PFSK-1 (cell line): ENCODE measurements around the gene YIPF1.

Experiments
- FOXP2 ChIP-seq: optimal IDR thresholded peaks from 2 replicates; pipeline ENCODE3; 2011; ENCODE audit warnings: borderline replicate concordance, control low read depth, inconsistent platforms; ENCODE audit not compliant: insufficient read depth; ENCODE audit errors: extremely low read length, extremely low read depth
- POLR2AphosphoS5 ChIP-seq: IDR thresholded peaks from 2 replicates; pipeline ENCODE4 v1.6.1; 2012; ENCODE audit warnings: low read depth, mild to moderate bottlenecking, control low read depth, low read length, moderate library complexity
- SIN3A ChIP-seq: IDR thresholded peaks from 2 replicates; pipeline ENCODE4 v1.6.1; 2012; ENCODE audit warnings: mild to moderate bottlenecking, low read length, moderate library complexity, borderline replicate concordance; ENCODE audit not compliant: insufficient read depth
- TAF1 ChIP-seq: IDR thresholded peaks from 2 replicates; pipeline ENCODE4 v1.6.1; 2012; ENCODE audit warnings: low read length, control low read depth, borderline replicate concordance; ENCODE audit not compliant: insufficient read depth
- TF ChIP-seq, protein P1 (sequence below), 2 experiments: IDR thresholded peaks; 2 replicates each; pipeline versions ENCODE4 v1.6.1 to v1.8.0; 2011 to 2012; ENCODE audit warnings: low read depth in 2 of 2, low read length in 2 of 2, control low read depth in 1 of 2, inconsistent platforms in 1 of 2, mild to moderate bottlenecking in 1 of 2, moderate library complexity in 1 of 2; ENCODE audit not compliant: insufficient read depth in 1 of 2

Gene YIPF1

DNA sequence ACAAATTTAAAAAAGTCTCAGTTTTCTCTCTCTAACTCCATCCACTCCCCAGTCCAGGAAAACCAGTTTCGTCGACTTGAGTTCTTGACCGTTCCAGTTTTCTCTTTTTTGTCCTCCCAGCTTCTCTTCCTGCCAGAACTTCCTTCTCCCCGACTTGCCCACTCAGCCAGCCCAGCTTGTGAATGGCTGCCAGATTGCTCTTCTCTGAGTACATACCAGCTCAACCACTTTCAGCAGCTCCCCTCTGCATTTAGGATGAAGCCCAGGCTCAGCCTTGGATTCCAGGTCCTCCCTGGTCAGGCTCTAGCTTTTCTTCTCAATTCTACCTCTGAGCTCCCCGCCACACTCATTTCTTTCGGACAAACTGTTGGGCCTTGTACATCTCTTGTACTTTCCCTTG is 5.8 kb upstream of the YIPF1 start:
- TF ChIP-seq TAF1 (no peak), POLR2AphosphoS5 (no peak), FOXP2 (no peak), SIN3A (no peak)
- TF ChIP-seq, protein P1, sequence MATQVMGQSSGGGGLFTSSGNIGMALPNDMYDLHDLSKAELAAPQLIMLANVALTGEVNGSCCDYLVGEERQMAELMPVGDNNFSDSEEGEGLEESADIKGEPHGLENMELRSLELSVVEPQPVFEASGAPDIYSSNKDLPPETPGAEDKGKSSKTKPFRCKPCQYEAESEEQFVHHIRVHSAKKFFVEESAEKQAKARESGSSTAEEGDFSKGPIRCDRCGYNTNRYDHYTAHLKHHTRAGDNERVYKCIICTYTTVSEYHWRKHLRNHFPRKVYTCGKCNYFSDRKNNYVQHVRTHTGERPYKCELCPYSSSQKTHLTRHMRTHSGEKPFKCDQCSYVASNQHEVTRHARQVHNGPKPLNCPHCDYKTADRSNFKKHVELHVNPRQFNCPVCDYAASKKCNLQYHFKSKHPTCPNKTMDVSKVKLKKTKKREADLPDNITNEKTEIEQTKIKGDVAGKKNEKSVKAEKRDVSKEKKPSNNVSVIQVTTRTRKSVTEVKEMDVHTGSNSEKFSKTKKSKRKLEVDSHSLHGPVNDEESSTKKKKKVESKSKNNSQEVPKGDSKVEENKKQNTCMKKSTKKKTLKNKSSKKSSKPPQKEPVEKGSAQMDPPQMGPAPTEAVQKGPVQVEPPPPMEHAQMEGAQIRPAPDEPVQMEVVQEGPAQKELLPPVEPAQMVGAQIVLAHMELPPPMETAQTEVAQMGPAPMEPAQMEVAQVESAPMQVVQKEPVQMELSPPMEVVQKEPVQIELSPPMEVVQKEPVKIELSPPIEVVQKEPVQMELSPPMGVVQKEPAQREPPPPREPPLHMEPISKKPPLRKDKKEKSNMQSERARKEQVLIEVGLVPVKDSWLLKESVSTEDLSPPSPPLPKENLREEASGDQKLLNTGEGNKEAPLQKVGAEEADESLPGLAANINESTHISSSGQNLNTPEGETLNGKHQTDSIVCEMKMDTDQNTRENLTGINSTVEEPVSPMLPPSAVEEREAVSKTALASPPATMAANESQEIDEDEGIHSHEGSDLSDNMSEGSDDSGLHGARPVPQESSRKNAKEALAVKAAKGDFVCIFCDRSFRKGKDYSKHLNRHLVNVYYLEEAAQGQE (IDR thresholded peaks at IDR 0.05; ENCODE audit: insufficient read depth in 1 of 2, low read depth in 2 of 2, low read length in 2 of 2): no peak

DNA sequence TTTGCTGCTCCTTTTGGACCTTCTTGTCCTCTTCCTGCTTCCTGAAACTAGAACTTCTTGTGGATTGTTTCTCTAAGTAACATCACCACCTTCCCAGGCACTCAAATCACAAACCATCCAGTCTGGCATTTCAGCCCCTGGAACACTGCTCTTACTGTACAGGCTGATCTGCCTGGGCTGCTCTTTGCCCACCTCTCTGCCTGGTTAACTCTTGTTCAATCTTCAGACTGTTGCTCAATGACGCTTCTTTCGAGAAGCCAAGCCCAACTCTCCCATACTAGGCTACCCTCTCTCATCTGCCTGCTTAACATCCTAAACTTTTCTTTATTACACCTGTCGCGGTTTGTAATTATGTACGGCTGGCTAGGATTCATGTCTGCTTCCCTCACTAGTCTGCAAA is 5.0 kb upstream of the YIPF1 start:
- no peak for TF ChIP-seq POLR2AphosphoS5
- TF ChIP-seq TAF1: no peak
- TF ChIP-seq FOXP2: no peak
- TF ChIP-seq, protein P1 (IDR thresholded peaks at IDR 0.05; ENCODE audit: insufficient read depth in 1 of 2, low read depth in 2 of 2, low read length in 2 of 2): no peak
- TF ChIP-seq SIN3A: no peak

DNA sequence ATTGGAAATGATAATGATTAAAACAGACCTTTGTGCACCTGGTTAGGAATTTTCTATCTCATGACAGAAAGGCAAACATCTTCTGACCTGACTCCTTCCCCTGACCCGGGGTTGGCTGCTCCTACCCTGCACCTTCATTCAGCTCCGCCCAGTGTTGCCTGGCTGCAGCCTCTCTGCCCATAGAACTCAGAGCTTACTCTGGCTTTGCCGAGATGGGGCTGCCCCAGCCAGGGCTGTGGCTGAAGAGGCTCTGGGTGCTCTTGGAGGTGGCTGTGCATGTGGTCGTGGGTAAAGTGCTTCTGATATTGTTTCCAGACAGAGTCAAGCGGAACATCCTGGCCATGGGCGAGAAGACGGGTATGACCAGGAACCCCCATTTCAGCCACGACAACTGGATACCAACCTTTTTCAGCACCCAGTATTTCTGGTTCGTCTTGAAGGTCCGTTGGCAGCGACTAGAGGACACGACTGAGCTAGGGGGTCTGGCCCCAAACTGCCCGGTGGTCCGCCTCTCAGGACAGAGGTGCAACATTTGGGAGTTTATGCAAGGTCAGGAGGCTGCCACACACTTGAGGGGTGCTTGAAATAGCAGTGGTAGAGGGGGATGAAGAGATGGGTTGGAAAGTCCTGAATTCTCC is 4.5 kb upstream of the YIPF1 start, which contains the start of gene DIO1:
Gene DIO1, plus strand, starts transcription at position 189 of the 638 bp plus-strand sequence. Its CDS starts 24 bp downstream, at position 213.
- TF ChIP-seq POLR2AphosphoS5 (no peak), TAF1 (no peak), FOXP2 (no peak), SIN3A (no peak)
- TF ChIP-seq, protein P1 (IDR thresholded peaks at IDR 0.05; ENCODE audit: insufficient read depth in 1 of 2, low read depth in 2 of 2, low read length in 2 of 2): no peak

DNA sequence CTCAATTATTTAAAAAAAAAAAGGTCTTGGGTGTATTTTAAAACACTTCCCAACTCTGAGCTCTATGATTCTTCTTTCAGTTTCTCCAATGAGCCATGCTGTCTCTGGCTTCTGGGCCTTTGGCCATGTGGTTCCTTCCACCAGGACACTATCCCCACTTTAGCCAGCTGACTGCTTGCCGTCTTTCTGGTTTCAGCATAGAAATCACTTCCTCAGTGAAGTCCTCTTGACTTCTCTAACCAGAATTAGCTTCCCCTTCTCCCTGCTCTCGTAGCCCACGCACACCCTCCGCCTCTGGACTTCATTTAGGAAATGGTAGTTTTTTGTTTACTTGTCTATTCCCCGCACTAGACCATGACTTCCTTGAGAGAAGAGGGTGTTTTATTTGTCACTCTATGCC is 3.3 kb upstream of the YIPF1 start:
- TF ChIP-seq POLR2AphosphoS5 (no peak), TAF1 (no peak), SIN3A (no peak), FOXP2 (no peak)
- TF ChIP-seq, protein P1 (IDR thresholded peaks at IDR 0.05; ENCODE audit: insufficient read depth in 1 of 2, low read depth in 2 of 2, low read length in 2 of 2): no peak

DNA sequence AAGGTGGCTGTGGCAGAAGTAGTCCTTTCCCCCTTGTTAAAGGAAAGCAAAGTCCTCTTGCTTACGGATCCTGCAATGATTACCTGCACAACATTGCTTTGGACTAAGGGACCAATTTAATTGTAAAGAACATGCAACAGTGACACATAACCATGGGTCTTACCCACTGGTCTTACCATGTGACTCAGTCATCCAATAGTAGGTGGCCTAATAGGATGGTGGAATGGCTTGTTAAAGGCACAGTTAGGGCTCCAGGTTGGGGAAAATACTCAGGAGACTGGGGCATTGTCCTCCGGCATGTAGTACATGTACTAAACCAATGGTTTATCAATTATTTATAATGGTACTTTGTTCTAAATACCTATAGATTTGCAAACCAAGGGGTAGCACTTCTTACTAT is 2.1 kb upstream of the YIPF1 start:
- no peak for TF ChIP-seq SIN3A
- no peak for TF ChIP-seq FOXP2
- no peak for TF ChIP-seq TAF1
